GM12878 (cell line): ENCODE measurements around the gene DALRD3. TPM values are rescaled to one million over a fixed set of nuclear protein-coding genes. Genes with fewer than 3 reads are reported as not detected.

ENCODE experiments used
- ATAC-seq: fragments of 200-7000 bp; cut with Tn5 transposase; 3 replicates; pipeline ENCODE4 v1.9.1; 2020; ENCODE audit warnings: mild to moderate bottlenecking, moderate library complexity
- BruUV-seq: library from RNA; stranded (reverse); fragments of 400-500 nt; replicated peaks from 2 replicates; lab custom pipeline; 2021; lab: Mats Ljungman, UMichigan
- CTCF ChIA-PET: fragments of 300-600 bp; sonication (Branson Sonifier 250); formaldehyde crosslinking; extraction: SDS; loops from one replicate; lab custom pipeline; 2021; ENCODE audit warnings: inconsistent platforms; lab: Yijun Ruan, JAX
- POLR2A ChIA-PET: fragments of 350-600 bp; formaldehyde crosslinking; extraction: SDS; loops from one replicate; lab custom pipeline; 2021; ENCODE audit warnings: inconsistent platforms; lab: Charles Lee
- RAD21 ChIA-PET: fragments of 300-600 bp; sonication (Branson Sonifier 250); formaldehyde crosslinking; loops from one replicate; lab custom pipeline; 2023; ENCODE audit warnings: antibody characterized with exemption; ENCODE audit not compliant: unreplicated experiment; lab: Charles Lee
- SMC1A ChIA-PET: fragments of 300-600 bp; sonication (Branson Sonifier 250); formaldehyde crosslinking; loops from one replicate; lab custom pipeline; 2023; ENCODE audit not compliant: unreplicated experiment, uncharacterized antibody; lab: Charles Lee
- DNase-seq: peaks from one replicate; pipeline ENCODE4 v3.0.0-alpha.2; 2011; ENCODE audit warnings: low read depth, low spot score
- FAIRE-seq: peaks from 3 replicates; lab custom pipeline; 2011; peaks lifted over from hg19 to GRCh38; lab: Jason Lieb, UNC
- H2AFZ ChIP-seq: 2 replicates; pipeline ENCODE4 v1.6.0; 2011; ENCODE audit warnings: low read depth, low read length, control low read depth; ENCODE audit not compliant: control insufficient read depth
- H3K27ac ChIP-seq: 2 replicates; pipeline ENCODE4 v1.5.1; 2011; ENCODE audit warnings: control low read depth; ENCODE audit not compliant: control insufficient read depth, insufficient read depth
- H3K27me3 ChIP-seq, 2 experiments: replicated peaks in 1 of 2; 2 replicates each; pipeline versions ENCODE4 v1.6.0 to v1.6.1; 2011; ENCODE audit warnings: low read length in 1 of 2; ENCODE audit not compliant: control insufficient read depth in 2 of 2, insufficient read depth in 2 of 2
- H3K36me3 ChIP-seq, 2 experiments: 2 replicates each; pipeline ENCODE4 v1.5.1; 2011; ENCODE audit warnings: low read length in 1 of 2; ENCODE audit not compliant: control insufficient read depth in 2 of 2, insufficient read depth in 2 of 2
- H3K4me1 ChIP-seq: 2 replicates; pipeline ENCODE4 v1.6.1; 2011; ENCODE audit warnings: mild to moderate bottlenecking, low read length, moderate library complexity, mixed read lengths; ENCODE audit not compliant: control insufficient read depth, insufficient read depth
- H3K4me2 ChIP-seq: 2 replicates; pipeline ENCODE4 v1.6.0; 2011; ENCODE audit warnings: control low read depth; ENCODE audit not compliant: control insufficient read depth, insufficient read depth
- H3K4me3 ChIP-seq: fragments of 200-600 bp; sonication (generic); 2 replicates; pipeline ENCODE4 v1.5.1; 2016
- H3K79me2 ChIP-seq: 2 replicates; pipeline ENCODE4 v1.6.0; 2011; ENCODE audit warnings: low read length; ENCODE audit not compliant: control insufficient read depth, insufficient read depth
- H3K9ac ChIP-seq: 2 replicates; pipeline ENCODE4 v1.8.0; 2011; ENCODE audit warnings: low read length, control low read depth, mixed read lengths; ENCODE audit not compliant: control insufficient read depth, insufficient read depth
- H3K9me3 ChIP-seq: replicated peaks from 3 replicates; pipeline ENCODE4 v1.5.1; 2011; ENCODE audit warnings: mild to moderate bottlenecking, low read length; ENCODE audit not compliant: control insufficient read depth, insufficient read depth
- H4K20me1 ChIP-seq: 2 replicates; pipeline ENCODE4 v1.6.0; 2011; ENCODE audit not compliant: control insufficient read depth, insufficient read depth
- EP300 ChIP-seq, 2 experiments: fragments of 150-350 bp in 1 of 2; IDR thresholded peaks; 2 replicates each; pipeline ENCODE4 v1.6.1; 2011 to 2012; ENCODE audit warnings: low read depth in 2 of 2, low read length in 2 of 2, borderline replicate concordance in 1 of 2, improper control_type of control experiment in 1 of 2, inconsistent platforms in 1 of 2; ENCODE audit not compliant: control insufficient read depth in 1 of 2
- GABPA ChIP-seq: IDR thresholded peaks from 2 replicates; pipeline ENCODE4 v1.6.1; 2014; ENCODE audit warnings: antibody characterized with exemption, low read depth, mild to moderate bottlenecking, inconsistent platforms
- KAT2A ChIP-seq: conservative IDR thresholded peaks from 2 replicates; pipeline ENCODE4 v1.6.1; 2011; ENCODE audit warnings: low read depth, low read length; ENCODE audit not compliant: control insufficient read depth
- NR2C2 ChIP-seq: IDR thresholded peaks from 2 replicates; pipeline ENCODE4 v1.6.1; 2011; ENCODE audit warnings: borderline replicate concordance, low read depth; ENCODE audit not compliant: control insufficient read depth, insufficient read length
- POLR2AphosphoS5 ChIP-seq: IDR thresholded peaks from 2 replicates; pipeline ENCODE4 v1.6.1; 2011; ENCODE audit warnings: mild to moderate bottlenecking, low read length, inconsistent platforms
- SMARCA5 ChIP-seq: fragments of 450-650 bp; IDR thresholded peaks from 2 replicates; pipeline ENCODE4 v1.6.1; 2017; ENCODE audit warnings: mild to moderate bottlenecking
- WGBS: methylation state at CpG from one replicate; pipeline ENCODE4 v1.1.6; 2016; ENCODE audit warnings: low lambda C conversion rate; ENCODE audit not compliant: insufficient replicate concordance, insufficient coverage; ENCODE audit errors: missing lambda C conversion rate; 5-methylcytosine and 5-hydroxymethylcytosine counted together
- in situ Hi-C: fragments of 300-500 bp; cut with MboI; formaldehyde crosslinking; loops from 9 replicates; pipeline ENCODE4 v1.14.3; 2018; ENCODE audit warnings: mixed read lengths
- intact Hi-C: fragments of 100-400 bp; cut with micrococcal nuclease; formaldehyde crosslinking; loops from one replicate; pipeline ENCODE4 v1.14.2; 2022; ENCODE audit not compliant: unreplicated experiment
- polyA plus RNA-seq, 11 experiments: library from polyadenylated mRNA; depleted of rRNA in 4 of 11; unstranded in 6 of 11; stranded (reverse) in 5 of 11; fragments of >200 nt; fragmentation: Nextera tagmentation in 4 of 11; fragmentation: Illumina TruSeq in 1 of 11; extraction: Ambion mirVana in 4 of 11; extraction: Trizol in 1 of 11; gene quantifications; 1 replicate in 1 of 11; 2 replicates in 10 of 11; pipeline versions ENCODE4 v1.2.1 to v1.2.3, GENCODE V29; 2011 to 2016; ENCODE audit warnings: inconsistent platforms in 2 of 11, missing spikeins in 2 of 11, low read depth in 1 of 11
- total RNA-seq, 4 experiments: library from RNA; depleted of rRNA in 3 of 4; stranded (reverse); fragments of >200 nt in 3 of 4; fragmentation: Illumina TruSeq in 1 of 4; extraction: Trizol in 1 of 4; gene quantifications; 2 replicates each; pipeline versions ENCODE4 v1.2.1 to v1.2.3, GENCODE V29; 2013 to 2021
- TF ChIP-seq, protein P1 (sequence below): fragments of 450-650 bp; IDR thresholded peaks from 2 replicates; pipeline ENCODE4 v1.6.1; 2017; ENCODE audit warnings: mild to moderate bottlenecking, low read depth, inconsistent platforms; ENCODE audit not compliant: poor library complexity, severe bottlenecking
- TF ChIP-seq, protein P2 (sequence below): fragments of 450-650 bp; IDR thresholded peaks from 2 replicates; pipeline ENCODE4 v1.6.1; 2018; ENCODE audit warnings: mild to moderate bottlenecking, low read depth, moderate library complexity; ENCODE audit not compliant: partially characterized antibody

Gene DALRD3
- total and polyA plus RNA-seq, 10 of the 15 experiments (the other 5 are each of a cell fraction or from before 2014, with no cell fraction given): 10.1 to 28.2 (median 21.6) TPM

DNA sequence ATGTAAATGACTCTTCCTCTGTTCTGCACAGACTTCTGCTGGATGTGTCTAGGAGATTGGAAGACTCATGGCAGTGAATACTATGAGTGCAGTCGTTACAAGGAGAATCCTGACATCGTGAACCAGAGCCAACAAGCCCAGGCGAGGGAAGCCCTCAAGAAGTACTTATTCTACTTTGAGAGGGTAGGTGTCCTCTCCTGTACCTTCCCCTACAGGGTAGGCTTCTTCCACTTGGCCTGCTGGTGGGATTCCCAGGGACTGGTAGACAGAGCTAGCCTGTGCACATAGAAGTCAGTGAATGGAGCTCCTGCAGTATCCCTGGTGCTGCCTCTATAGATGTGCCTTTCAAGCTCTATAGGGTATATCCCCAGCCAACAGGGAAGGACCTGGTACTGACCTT is 38.9 kb downstream of the DALRD3 start:
- H3K27me3 ChIP-seq: no peaks in the 10 kb centered on the region
- TF ChIP-seq, protein P1, sequence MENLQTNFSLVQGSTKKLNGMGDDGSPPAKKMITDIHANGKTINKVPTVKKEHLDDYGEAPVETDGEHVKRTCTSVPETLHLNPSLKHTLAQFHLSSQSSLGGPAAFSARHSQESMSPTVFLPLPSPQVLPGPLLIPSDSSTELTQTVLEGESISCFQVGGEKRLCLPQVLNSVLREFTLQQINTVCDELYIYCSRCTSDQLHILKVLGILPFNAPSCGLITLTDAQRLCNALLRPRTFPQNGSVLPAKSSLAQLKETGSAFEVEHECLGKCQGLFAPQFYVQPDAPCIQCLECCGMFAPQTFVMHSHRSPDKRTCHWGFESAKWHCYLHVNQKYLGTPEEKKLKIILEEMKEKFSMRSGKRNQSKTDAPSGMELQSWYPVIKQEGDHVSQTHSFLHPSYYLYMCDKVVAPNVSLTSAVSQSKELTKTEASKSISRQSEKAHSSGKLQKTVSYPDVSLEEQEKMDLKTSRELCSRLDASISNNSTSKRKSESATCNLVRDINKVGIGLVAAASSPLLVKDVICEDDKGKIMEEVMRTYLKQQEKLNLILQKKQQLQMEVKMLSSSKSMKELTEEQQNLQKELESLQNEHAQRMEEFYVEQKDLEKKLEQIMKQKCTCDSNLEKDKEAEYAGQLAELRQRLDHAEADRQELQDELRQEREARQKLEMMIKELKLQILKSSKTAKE: no peak
- TF ChIP-seq KAT2A (no peak), NR2C2 (no peak), SMARCA5 (no peak), GABPA (no peak), POLR2AphosphoS5 (no peak), EP300 (IDR thresholded peaks at IDR 0.05; ENCODE audit: borderline replicate concordance in 1 of 2, control insufficient read depth in 1 of 2, low read depth in 2 of 2, low read length in 2 of 2) (no peak)
- TF ChIP-seq, protein P2, sequence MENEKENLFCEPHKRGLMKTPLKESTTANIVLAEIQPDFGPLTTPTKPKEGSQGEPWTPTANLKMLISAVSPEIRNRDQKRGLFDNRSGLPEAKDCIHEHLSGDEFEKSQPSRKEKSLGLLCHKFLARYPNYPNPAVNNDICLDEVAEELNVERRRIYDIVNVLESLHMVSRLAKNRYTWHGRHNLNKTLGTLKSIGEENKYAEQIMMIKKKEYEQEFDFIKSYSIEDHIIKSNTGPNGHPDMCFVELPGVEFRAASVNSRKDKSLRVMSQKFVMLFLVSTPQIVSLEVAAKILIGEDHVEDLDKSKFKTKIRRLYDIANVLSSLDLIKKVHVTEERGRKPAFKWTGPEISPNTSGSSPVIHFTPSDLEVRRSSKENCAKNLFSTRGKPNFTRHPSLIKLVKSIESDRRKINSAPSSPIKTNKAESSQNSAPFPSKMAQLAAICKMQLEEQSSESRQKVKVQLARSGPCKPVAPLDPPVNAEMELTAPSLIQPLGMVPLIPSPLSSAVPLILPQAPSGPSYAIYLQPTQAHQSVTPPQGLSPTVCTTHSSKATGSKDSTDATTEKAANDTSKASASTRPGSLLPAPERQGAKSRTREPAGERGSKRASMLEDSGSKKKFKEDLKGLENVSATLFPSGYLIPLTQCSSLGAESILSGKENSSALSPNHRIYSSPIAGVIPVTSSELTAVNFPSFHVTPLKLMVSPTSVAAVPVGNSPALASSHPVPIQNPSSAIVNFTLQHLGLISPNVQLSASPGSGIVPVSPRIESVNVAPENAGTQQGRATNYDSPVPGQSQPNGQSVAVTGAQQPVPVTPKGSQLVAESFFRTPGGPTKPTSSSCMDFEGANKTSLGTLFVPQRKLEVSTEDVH: no peak
- TF ChIP-seq, all 136 proteins: peak for 0
- 94% methylated on average over 3 of the region's 3 CpGs for WGBS
- DNase-seq (no peak), ATAC-seq (no peak), FAIRE-seq (no peak)
- Histone ChIP-seq H3K4me3 (no peak overlapping the region), H3K9me3 (no peaks in the 10 kb centered on the region), H3K9ac (no peak overlapping the region), H3K4me2 (no peak overlapping the region), H4K20me1 (no peaks in the 10 kb centered on the region), H2AFZ (no peak overlapping the region), H3K27ac (no peak overlapping the region), H3K4me1 (no peaks in the 10 kb centered on the region), H3K36me3 (peaks cover 28 to 43% of the 10 kb centered on the region in 2 experiments), H3K79me2 (no peaks in the 10 kb centered on the region)
- ChIA-PET CTCF (no interaction called here), POLR2A (no interaction called here), SMC1A (no interaction called here), RAD21 (no interaction called here)
- intact Hi-C loops: no loop called here
- no TSS peak for BruUV-seq
- in situ Hi-C loops: no loop called here
